ENCODE data around the gene CLEC7A.

CLEC7A gene

GRCh38 chr12:10067264-10067663, 62.7 kb downstream of the CLEC7A start:
- Histone ChIP-seq H2AFZ (ENCODE audit: low read length) (no peak overlapping the region), H3K4me3 (ENCODE audit: low read length, poor library complexity, severe bottlenecking) (no peak overlapping the region)
- no peak for TF ChIP-seq EZH2phosphoT487 (IDR thresholded peaks at IDR 0.05; ENCODE audit: borderline replicate concordance)
- TF ChIP-seq CTCF (conservative IDR thresholded peaks at IDR 0.05; ENCODE audit: low read length) = no peak

More at GRCh38 chr12:10067264-10067663, 62.7 kb downstream of the CLEC7A start:
- Histone ChIP-seq H3K4me2 (ENCODE audit: low read depth, low read length, poor library complexity, severe bottlenecking) (no peak overlapping the region), H3K9me2 (replicated peaks; ENCODE audit: low read depth, low read length) (no peaks in the 10 kb centered on the region), H3F3A (ENCODE audit: low read depth) (no peaks in the 10 kb centered on the region), H3K36me3 (ENCODE audit: insufficient read depth, low read length) (no peaks in the 10 kb centered on the region), H4K20me1 (ENCODE audit: insufficient read depth, low read length, poor library complexity, severe bottlenecking) (no peaks in the 10 kb centered on the region), H3K4me1 (ENCODE audit: insufficient read depth, low read length, poor library complexity, severe bottlenecking) (peaks cover 20% of the 10 kb centered on the region), H3K9me3 (ENCODE audit: insufficient read depth, low read depth, low read length) (no peaks in the 10 kb centered on the region), H3K9ac (ENCODE audit: low read depth, low read length, poor library complexity, severe bottlenecking) (no peak overlapping the region), H3K27me3 (ENCODE audit: insufficient read depth, low read length, poor library complexity, severe bottlenecking) (no peaks in the 10 kb centered on the region), H3K79me2 (ENCODE audit: insufficient read depth, low read length) (no peaks in the 10 kb centered on the region)
